Measurements from ENCODE around the gene PNCK. TPM values are rescaled to one million over a fixed set of nuclear protein-coding genes. Genes with fewer than 3 reads are reported as not detected.

Gene PNCK
- total RNA-seq, 1 experiment from 2014 or later: 0.84 TPM

GRCh38 chrX:153631346-153631745 lies 42.3 kb downstream of the PNCK start (continued):
- TF ChIP-seq REST (IDR thresholded peaks at IDR 0.05; ENCODE audit: low read depth): no peak

GRCh38 chrX:153628665-153629064 lies 44.9 kb downstream of the PNCK start:
- Histone ChIP-seq H3K79me2 (ENCODE audit: insufficient read depth, low read length) (no peaks in the 10 kb centered on the region), H3K36me3 (ENCODE audit: control insufficient read depth in 1 of 2, insufficient read depth in 2 of 2, low read length in 2 of 2) (no peaks in the 10 kb centered on the region), H3K4me1 (ENCODE audit: control insufficient read depth in 1 of 2, insufficient read depth in 2 of 2, low read length in 2 of 2) (no peaks in the 10 kb centered on the region), H3K4me2 (ENCODE audit: low read length) (no peak overlapping the region), H3K4me3 (replicated peaks in 1 of 2; ENCODE audit: low read depth in 1 of 2, low read length in 2 of 2) (no peak overlapping the region), H3K9me3 (ENCODE audit: control insufficient read depth in 1 of 2, insufficient read depth in 1 of 2, low read depth in 1 of 2, low read length in 2 of 2) (no peaks in the 10 kb centered on the region), H2AFZ (ENCODE audit: low read depth, low read length, poor library complexity, severe bottlenecking) (no peak overlapping the region), H3K27me3 (ENCODE audit: insufficient read depth, low read length) (no peaks in the 10 kb centered on the region), H3K9me2 (ENCODE audit: insufficient read depth) (no peaks in the 10 kb centered on the region), H3K27ac (ENCODE audit: low read depth, low read length) (no peak overlapping the region), H3K9ac (ENCODE audit: low read length) (no peak overlapping the region), H4K20me1 (ENCODE audit: insufficient read depth) (no peaks in the 10 kb centered on the region)
- ChIA-PET CTCF (no interaction called here), RAD21 (ENCODE audit: low non-redundant PET in 1 of 2, low total read pairs in 2 of 2, uncharacterized antibody in 2 of 2, unreplicated experiment in 2 of 2) (no interaction called here), POLR2A (no interaction called here)
- BruUV-seq (replicated peaks): no TSS peak
- intact Hi-C loops (cut with micrococcal nuclease): no loop called here
- no peak for DNase-seq (ENCODE audit: low read depth, low spot score)
- no peak for ATAC-seq
- TF ChIP-seq CBX3 (IDR thresholded peaks at IDR 0.05; ENCODE audit: low read depth) (no peak), CTCF (IDR thresholded peaks at IDR 0.05 in 2 of 3, conservative IDR thresholded peaks at IDR 0.05 in 1 of 3; ENCODE audit: borderline replicate concordance in 1 of 3, insufficient read depth in 1 of 3, low read depth in 2 of 3, low read length in 2 of 3) (no peak), FOSL1 (IDR thresholded peaks at IDR 0.05; ENCODE audit: low read depth) (no peak)
